ENCODE data around the gene SKAP2. TPM values are rescaled to one million over a fixed set of nuclear protein-coding genes. Genes with fewer than 3 reads are reported as not detected.

Gene SKAP2
- polyA plus RNA-seq, 1 of the 3 experiments (the other 2 are of a cell fraction) = 0.69 TPM

DNA sequence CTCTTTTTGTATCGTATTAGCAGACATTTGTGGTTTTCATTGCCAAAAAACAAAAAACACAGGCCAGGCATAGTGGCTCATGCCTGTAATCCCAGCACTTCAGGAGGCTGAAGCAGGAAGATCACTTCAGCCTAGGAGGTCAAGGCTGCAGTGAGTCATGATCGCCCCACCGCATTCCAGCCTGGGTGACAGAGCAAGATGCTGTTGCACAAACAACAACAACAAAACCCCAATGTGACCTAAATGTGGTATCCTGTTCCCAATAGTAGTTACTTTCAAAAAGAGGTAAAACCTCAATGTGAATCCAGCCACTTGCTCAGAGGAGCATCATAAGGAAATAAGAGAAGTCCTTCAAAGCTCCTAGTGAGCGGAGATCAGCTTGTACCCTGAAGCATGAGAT is 45.8 kb upstream of the SKAP2 start (continued):
- TF ChIP-seq, protein P1, sequence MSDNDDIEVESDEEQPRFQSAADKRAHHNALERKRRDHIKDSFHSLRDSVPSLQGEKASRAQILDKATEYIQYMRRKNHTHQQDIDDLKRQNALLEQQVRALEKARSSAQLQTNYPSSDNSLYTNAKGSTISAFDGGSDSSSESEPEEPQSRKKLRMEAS (IDR thresholded peaks at IDR 0.05; ENCODE audit: low read depth) = no peak

DNA sequence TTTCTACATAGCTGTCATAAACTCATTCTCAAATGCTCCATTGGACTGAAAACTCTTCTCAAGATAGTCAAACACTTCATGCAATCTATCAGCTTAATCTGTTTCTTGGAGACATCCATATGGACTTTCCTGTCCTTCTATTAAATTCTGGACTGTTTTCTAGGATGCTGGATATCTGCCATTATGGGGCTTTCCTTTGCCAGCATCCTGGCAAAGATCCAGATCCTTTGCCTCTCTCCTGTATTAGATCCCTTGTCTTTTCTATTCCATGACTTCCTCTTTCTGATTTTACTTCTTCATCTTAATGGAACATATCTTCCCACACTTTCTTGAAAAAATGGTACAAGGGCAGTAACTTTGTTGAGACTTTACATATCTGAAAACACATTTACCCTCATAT is 35.9 kb upstream of the SKAP2 start:
- H3F3A ChIP-seq (replicated peaks; ENCODE audit: insufficient read depth) = no peaks in the 10 kb centered on the region

More for the DNA sequence above, 35.9 kb upstream of the SKAP2 start:
- Histone ChIP-seq H3K9ac (no peak overlapping the region), H3K9me2 (no peaks in the 10 kb centered on the region; the same call in 1 of the 2 replicates), H2AFZ (ENCODE audit: low read depth) (no peak overlapping the region), H3K4me3 (ENCODE audit: low read depth in 2 of 2, low read length in 1 of 2) (no peak overlapping the region), H3K27ac (ENCODE audit: low read depth in 2 of 2, low read length in 1 of 2) (no peak overlapping the region), H3K27me3 (ENCODE audit: insufficient read depth) (peaks cover 5% of the 10 kb centered on the region; the same call in 1 of the 2 replicates), H3K4me1 (ENCODE audit: control insufficient read depth in 1 of 2, insufficient read depth in 2 of 2, low read depth in 1 of 2, low read length in 1 of 2) (no peaks in the 10 kb centered on the region), H4K20me1 (ENCODE audit: insufficient read depth) (no peaks in the 10 kb centered on the region), H3K4me2 (no peak overlapping the region), H3K36me3 (replicated peaks in 1 of 2; ENCODE audit: control insufficient read depth in 1 of 2, insufficient read depth in 2 of 2, low read length in 1 of 2) (no peaks in the 10 kb centered on the region), H3K9me3 (no peaks in the 10 kb centered on the region), H3K79me2 (ENCODE audit: insufficient read depth) (no peaks in the 10 kb centered on the region)
- TF ChIP-seq RCOR1 (IDR thresholded peaks at IDR 0.05; ENCODE audit: low read length) = no peak
- TF ChIP-seq YY1 (IDR thresholded peaks at IDR 0.05; ENCODE audit: low read depth) = no peak
- TF ChIP-seq, protein P2, sequence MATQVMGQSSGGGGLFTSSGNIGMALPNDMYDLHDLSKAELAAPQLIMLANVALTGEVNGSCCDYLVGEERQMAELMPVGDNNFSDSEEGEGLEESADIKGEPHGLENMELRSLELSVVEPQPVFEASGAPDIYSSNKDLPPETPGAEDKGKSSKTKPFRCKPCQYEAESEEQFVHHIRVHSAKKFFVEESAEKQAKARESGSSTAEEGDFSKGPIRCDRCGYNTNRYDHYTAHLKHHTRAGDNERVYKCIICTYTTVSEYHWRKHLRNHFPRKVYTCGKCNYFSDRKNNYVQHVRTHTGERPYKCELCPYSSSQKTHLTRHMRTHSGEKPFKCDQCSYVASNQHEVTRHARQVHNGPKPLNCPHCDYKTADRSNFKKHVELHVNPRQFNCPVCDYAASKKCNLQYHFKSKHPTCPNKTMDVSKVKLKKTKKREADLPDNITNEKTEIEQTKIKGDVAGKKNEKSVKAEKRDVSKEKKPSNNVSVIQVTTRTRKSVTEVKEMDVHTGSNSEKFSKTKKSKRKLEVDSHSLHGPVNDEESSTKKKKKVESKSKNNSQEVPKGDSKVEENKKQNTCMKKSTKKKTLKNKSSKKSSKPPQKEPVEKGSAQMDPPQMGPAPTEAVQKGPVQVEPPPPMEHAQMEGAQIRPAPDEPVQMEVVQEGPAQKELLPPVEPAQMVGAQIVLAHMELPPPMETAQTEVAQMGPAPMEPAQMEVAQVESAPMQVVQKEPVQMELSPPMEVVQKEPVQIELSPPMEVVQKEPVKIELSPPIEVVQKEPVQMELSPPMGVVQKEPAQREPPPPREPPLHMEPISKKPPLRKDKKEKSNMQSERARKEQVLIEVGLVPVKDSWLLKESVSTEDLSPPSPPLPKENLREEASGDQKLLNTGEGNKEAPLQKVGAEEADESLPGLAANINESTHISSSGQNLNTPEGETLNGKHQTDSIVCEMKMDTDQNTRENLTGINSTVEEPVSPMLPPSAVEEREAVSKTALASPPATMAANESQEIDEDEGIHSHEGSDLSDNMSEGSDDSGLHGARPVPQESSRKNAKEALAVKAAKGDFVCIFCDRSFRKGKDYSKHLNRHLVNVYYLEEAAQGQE (IDR thresholded peaks at IDR 0.05; ENCODE audit: low read depth, low read length) = no peak
- no peak for TF ChIP-seq FOSL2 (IDR thresholded peaks at IDR 0.05; ENCODE audit: borderline replicate concordance, low read depth)
- TF ChIP-seq EZH2phosphoT487 (IDR thresholded peaks at IDR 0.05; ENCODE audit: borderline replicate concordance, low read depth) = no peak
- TF ChIP-seq, protein P3, sequence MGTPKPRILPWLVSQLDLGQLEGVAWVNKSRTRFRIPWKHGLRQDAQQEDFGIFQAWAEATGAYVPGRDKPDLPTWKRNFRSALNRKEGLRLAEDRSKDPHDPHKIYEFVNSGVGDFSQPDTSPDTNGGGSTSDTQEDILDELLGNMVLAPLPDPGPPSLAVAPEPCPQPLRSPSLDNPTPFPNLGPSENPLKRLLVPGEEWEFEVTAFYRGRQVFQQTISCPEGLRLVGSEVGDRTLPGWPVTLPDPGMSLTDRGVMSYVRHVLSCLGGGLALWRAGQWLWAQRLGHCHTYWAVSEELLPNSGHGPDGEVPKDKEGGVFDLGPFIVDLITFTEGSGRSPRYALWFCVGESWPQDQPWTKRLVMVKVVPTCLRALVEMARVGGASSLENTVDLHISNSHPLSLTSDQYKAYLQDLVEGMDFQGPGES (IDR thresholded peaks at IDR 0.05; ENCODE audit: low read depth, low read length) = no peak
- TF ChIP-seq, protein P4, sequence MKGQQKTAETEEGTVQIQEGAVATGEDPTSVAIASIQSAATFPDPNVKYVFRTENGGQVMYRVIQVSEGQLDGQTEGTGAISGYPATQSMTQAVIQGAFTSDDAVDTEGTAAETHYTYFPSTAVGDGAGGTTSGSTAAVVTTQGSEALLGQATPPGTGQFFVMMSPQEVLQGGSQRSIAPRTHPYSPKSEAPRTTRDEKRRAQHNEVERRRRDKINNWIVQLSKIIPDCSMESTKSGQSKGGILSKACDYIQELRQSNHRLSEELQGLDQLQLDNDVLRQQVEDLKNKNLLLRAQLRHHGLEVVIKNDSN (IDR thresholded peaks at IDR 0.05; ENCODE audit: borderline replicate concordance, low read depth) = no peak
- no peak for TF ChIP-seq NRF1 (IDR thresholded peaks at IDR 0.05; ENCODE audit: low read depth, low read length)
- TF ChIP-seq SIN3A (IDR thresholded peaks at IDR 0.05; ENCODE audit: borderline replicate concordance, low read depth, low read length) = no peak
- no peak for TF ChIP-seq POLR2AphosphoS5 (IDR thresholded peaks at IDR 0.05; ENCODE audit: low read depth, low read length)
- no peak for DNase-seq
- POLR2A ChIA-PET = no interaction called here
- CTCF ChIA-PET = interaction anchor here (1.2 kb wide), 1 partner anchor 10 kb away, joined by 3 read pairs; no protein-coding TSS in a partner anchor
